Liver (tissue), 3 donors: ENCODE results near the gene STIM1.

Source experiments
- GABPA ChIP-seq, 2 donors: IDR thresholded peaks in 1 of 2; conservative IDR thresholded peaks in 1 of 2; 2 replicates each; pipeline ENCODE4 v1.6.1; 2016; ENCODE audit warnings: antibody characterized with exemption in 2 of 2, mild to moderate bottlenecking in 1 of 2, moderate library complexity in 1 of 2
- JUND ChIP-seq, 2 donors: IDR thresholded peaks; 2 replicates each; pipeline ENCODE4 v1.6.1; 2016; ENCODE audit warnings: antibody characterized with exemption in 2 of 2
- MAX ChIP-seq: IDR thresholded peaks from 2 replicates; pipeline ENCODE4 v1.6.1; 2016; ENCODE audit warnings: antibody characterized with exemption
- SP1 ChIP-seq: IDR thresholded peaks from 2 replicates; pipeline ENCODE4 v1.6.1; 2018; ENCODE audit warnings: antibody characterized with exemption, mild to moderate bottlenecking
- YY1 ChIP-seq: IDR thresholded peaks from 2 replicates; pipeline ENCODE4 v1.6.1; 2016; ENCODE audit warnings: antibody characterized with exemption, mild to moderate bottlenecking
- TF ChIP-seq, protein P1 (sequence below): fragments of 150-350 bp; IDR thresholded peaks from 2 replicates; pipeline ENCODE4 v1.5.1; 2017; ENCODE audit warnings: improper control_type of control experiment, low read depth, low read length; ENCODE audit not compliant: missing input control
- TF ChIP-seq, protein P2 (sequence below): IDR thresholded peaks from 2 replicates; pipeline ENCODE4 v1.6.1; 2016; ENCODE audit warnings: antibody characterized with exemption, mild to moderate bottlenecking
- donor health status: healthy.
- donor health status: healthy.

- TF ChIP-seq SP1 (peak; percentile 37), GABPA (IDR thresholded peaks at IDR 0.05 in 1 of 2, conservative IDR thresholded peaks at IDR 0.05 in 1 of 2) (no peak), MAX (no peak), YY1 (no peak), JUND (IDR thresholded peaks at IDR 0.05) (no peak)
- TF ChIP-seq, protein P1, sequence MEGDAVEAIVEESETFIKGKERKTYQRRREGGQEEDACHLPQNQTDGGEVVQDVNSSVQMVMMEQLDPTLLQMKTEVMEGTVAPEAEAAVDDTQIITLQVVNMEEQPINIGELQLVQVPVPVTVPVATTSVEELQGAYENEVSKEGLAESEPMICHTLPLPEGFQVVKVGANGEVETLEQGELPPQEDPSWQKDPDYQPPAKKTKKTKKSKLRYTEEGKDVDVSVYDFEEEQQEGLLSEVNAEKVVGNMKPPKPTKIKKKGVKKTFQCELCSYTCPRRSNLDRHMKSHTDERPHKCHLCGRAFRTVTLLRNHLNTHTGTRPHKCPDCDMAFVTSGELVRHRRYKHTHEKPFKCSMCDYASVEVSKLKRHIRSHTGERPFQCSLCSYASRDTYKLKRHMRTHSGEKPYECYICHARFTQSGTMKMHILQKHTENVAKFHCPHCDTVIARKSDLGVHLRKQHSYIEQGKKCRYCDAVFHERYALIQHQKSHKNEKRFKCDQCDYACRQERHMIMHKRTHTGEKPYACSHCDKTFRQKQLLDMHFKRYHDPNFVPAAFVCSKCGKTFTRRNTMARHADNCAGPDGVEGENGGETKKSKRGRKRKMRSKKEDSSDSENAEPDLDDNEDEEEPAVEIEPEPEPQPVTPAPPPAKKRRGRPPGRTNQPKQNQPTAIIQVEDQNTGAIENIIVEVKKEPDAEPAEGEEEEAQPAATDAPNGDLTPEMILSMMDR, result no peak
- TF ChIP-seq, protein P2, sequence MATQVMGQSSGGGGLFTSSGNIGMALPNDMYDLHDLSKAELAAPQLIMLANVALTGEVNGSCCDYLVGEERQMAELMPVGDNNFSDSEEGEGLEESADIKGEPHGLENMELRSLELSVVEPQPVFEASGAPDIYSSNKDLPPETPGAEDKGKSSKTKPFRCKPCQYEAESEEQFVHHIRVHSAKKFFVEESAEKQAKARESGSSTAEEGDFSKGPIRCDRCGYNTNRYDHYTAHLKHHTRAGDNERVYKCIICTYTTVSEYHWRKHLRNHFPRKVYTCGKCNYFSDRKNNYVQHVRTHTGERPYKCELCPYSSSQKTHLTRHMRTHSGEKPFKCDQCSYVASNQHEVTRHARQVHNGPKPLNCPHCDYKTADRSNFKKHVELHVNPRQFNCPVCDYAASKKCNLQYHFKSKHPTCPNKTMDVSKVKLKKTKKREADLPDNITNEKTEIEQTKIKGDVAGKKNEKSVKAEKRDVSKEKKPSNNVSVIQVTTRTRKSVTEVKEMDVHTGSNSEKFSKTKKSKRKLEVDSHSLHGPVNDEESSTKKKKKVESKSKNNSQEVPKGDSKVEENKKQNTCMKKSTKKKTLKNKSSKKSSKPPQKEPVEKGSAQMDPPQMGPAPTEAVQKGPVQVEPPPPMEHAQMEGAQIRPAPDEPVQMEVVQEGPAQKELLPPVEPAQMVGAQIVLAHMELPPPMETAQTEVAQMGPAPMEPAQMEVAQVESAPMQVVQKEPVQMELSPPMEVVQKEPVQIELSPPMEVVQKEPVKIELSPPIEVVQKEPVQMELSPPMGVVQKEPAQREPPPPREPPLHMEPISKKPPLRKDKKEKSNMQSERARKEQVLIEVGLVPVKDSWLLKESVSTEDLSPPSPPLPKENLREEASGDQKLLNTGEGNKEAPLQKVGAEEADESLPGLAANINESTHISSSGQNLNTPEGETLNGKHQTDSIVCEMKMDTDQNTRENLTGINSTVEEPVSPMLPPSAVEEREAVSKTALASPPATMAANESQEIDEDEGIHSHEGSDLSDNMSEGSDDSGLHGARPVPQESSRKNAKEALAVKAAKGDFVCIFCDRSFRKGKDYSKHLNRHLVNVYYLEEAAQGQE, result no peak
These were observed 103.8 kb downstream of the STIM1 start for GRCh38 chr11:3959015-3959902.
